ENCODE measurements around the gene ZNF169. TPM values are rescaled to one million over a fixed set of nuclear protein-coding genes. Genes with fewer than 3 reads are reported as not detected.
"Not testable (repeated sequence)": the region's sequence is repeated elsewhere in the genome, so short reads cannot be mapped to it uniquely, and the experiment has no call there.

The ZNF169 gene
- total RNA-seq, 1 donor: 4.7 TPM

DNA sequence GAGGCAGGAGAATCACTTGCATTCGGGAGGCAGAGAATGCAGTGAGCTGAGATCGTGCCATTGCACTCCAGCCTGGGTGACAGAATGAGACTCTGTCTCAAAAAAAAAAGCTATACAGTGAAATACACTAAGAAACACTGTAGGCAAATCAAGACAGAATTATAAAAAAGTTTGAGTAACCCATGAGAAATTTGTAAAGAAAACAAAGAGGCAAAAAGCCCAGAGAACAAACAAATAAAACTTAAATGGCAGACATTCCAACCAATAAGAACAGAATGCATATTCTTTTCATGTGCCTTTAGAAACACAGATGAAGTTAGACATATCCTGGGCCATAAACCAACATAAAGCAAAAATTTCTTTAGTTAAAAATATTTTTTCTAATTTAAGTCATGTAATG is 30.6 kb downstream of the ZNF169 start:
- H3K4me3 ChIP-seq (ENCODE audit: low read depth, low read length): no peak overlapping the region
- TF ChIP-seq CTCF (IDR thresholded peaks at IDR 0.05; ENCODE audit: insufficient read depth, low read depth, low read length): no peak
- no peak for DNase-seq (ENCODE audit: low read depth)

- TF ChIP-seq CTCF (IDR thresholded peaks at IDR 0.05; ENCODE audit: insufficient read depth, low read depth, low read length): no peak
- peak; percentile 89 for DNase-seq (ENCODE audit: low read depth)
- H3K4me3 ChIP-seq (ENCODE audit: low read depth, low read length): no peak overlapping the region
Observed at GRCh38 chr9:94298949-94299599, 40.0 kb downstream of the ZNF169 start.

- no peak for TF ChIP-seq CTCF (IDR thresholded peaks at IDR 0.05; ENCODE audit: insufficient read depth, low read depth, low read length)
- DNase-seq (ENCODE audit: low read depth): no peak
- no peak overlapping the region for H3K4me3 ChIP-seq (ENCODE audit: low read depth, low read length)
Observed at GRCh38 chr9:94300470-94301301, 41.6 kb downstream of the ZNF169 start.

GRCh38 chr9:94301583-94301982 is 42.5 kb downstream of the ZNF169 start:
- DNase-seq (ENCODE audit: low read depth): no peak
- no peak for TF ChIP-seq CTCF (IDR thresholded peaks at IDR 0.05; ENCODE audit: insufficient read depth, low read depth, low read length)
- H3K4me3 ChIP-seq (ENCODE audit: low read depth, low read length): no peak overlapping the region

DNA sequence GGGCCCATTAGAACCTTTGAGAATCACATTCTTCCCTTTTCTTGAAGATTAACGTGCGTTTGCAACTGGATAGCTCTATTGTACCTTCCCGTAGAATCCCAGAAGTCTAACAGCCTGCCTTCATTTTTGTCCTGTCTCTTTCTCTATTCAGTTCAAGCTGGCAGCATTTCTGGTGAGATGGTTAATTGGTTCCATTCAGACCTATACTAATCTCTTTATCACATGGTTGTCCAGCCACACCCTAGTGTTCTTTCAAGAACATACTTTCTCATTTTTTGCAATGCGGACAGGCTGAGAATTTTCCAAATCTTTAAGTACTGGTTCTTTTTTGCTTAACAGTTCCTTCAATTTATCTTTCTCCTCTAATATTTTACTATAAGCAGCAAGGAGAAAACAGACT is 43.3 kb downstream of the ZNF169 start:
- TF ChIP-seq CTCF (IDR thresholded peaks at IDR 0.05; ENCODE audit: insufficient read depth, low read depth, low read length): no peak
- no peak overlapping the region for H3K4me3 ChIP-seq (ENCODE audit: low read depth, low read length)
- DNase-seq (ENCODE audit: low read depth): no peak

- no peak for TF ChIP-seq CTCF (IDR thresholded peaks at IDR 0.05; ENCODE audit: insufficient read depth, low read depth, low read length)
- DNase-seq (ENCODE audit: low read depth): no peak
Observed at GRCh38 chr9:94303321-94303720, 44.2 kb downstream of the ZNF169 start.

DNA sequence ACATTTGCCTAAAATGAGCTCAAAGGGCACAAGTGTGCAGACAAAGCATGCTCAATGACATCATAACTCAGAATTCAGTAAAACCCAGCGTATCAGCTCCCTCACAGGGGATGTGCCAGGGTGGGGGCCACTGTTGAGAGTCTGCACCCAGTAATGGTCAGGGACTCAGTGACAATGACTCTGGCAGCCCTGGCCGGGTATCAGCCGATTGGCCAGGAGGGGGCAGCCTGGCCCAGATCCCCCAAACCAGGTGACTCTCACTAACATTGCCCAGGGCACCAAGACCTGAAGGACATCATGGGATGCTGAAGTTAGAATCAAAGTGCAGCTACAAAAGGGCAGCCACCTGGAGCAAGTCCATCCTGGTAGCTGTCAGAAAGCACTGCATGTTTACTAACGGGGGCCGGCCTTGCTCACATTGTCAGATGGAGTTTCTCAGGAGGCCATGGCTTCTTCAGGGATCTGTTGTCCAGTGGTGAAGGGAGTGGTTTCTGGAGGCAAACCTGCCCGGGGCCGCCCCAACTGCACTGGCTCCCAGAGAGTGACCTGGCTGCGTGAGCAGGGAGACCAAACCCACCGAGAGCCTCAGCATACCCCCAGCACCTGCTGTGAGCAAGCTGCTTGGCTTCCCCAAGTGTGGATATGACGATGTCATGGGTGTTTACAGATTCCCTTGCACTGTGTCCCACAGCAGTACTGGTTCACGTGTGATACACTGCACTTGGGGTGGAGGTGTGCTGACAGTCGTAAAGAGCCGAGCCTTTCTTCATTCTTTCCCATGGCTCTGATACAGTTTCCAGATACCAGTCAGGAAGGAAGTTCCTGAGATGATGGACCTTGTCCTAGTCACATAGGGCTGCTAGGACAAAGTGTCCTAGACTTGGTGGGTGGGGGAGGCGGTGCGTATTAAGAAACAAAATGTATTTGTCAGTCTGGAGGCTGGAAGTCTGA is 56.2 kb downstream of the ZNF169 start:
- not testable (repeated sequence) for H3K4me3 ChIP-seq (ENCODE audit: low read depth, low read length); DNase-seq (ENCODE audit: low read depth)

More at GRCh38 chr9:94303321-94303720, 44.2 kb downstream of the ZNF169 start:
- H3K4me3 ChIP-seq (ENCODE audit: low read depth, low read length): no peak overlapping the region

GRCh38 chr9:94316236-94316635 is 57.1 kb downstream of the ZNF169 start:
- not testable (repeated sequence) for H3K4me3 ChIP-seq (ENCODE audit: low read depth, low read length); DNase-seq (ENCODE audit: low read depth)

DNA sequence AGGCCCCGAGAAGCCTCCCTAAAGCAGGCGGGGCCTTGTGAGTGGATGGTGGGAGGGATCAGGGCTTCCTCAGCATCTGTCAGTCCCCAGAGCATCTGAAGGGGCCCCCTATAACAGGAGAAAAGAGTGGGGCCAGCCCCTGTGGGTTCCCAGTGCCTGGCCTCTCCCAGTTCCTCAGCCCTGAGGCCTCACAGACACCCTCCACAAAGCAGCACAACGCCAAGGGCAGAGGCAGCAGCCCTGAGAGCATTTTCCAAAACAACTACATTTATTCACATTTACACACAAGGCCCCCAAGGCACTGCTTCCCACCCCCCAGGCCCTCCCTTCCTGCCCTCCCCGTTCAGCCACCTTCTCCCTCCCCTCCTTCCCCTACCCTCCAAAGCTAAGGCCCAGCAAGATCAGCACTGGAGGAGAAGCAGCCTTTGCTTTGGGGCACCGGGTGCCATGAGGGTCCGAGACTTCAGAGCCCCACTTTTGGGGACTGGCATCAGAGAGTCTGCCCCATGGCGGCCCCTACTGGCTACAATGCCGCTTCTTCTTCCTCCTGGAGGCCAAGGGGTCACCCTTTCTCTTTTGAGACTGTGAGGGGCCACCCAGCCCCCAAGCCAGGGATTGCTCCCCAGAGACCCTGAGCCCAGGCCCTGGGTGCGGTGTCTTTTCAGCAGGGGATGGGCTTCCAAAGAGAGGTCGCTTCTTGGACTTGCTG is 59.0 kb downstream of the ZNF169 start:
- DNase-seq (ENCODE audit: low read depth); H3K4me3 ChIP-seq (ENCODE audit: low read depth, low read length): not testable (repeated sequence)
